Cardiac fibroblast (primary cell): ENCODE measurements around the gene KLHL17.
"Not testable (repeated sequence)": the region's sequence is repeated elsewhere in the genome, so short reads cannot be mapped to it uniquely, and the experiment has no call there.

Experiments used
- DNase-seq, 2 donors: peaks; one replicate each; pipeline versions ENCODE4 v3.0.0 to v3.0.0-alpha.2; 2010; ENCODE audit warnings: low read depth in 2 of 2
- H3K4me3 ChIP-seq, 2 donors: replicated peaks in 1 of 2; 1 replicate in 1 of 2; 2 replicates in 1 of 2; pipeline ENCODE4 v1.5.1; 2011; ENCODE audit warnings: low read depth in 2 of 2, low read length in 2 of 2, mild to moderate bottlenecking in 2 of 2, moderate library complexity in 1 of 2
- TF ChIP-seq, protein P1 (sequence below): IDR thresholded peaks from one replicate; pipeline ENCODE4 v1.5.1; 2011; ENCODE audit warnings: low read depth, mild to moderate bottlenecking, low read length, inconsistent platforms

Gene KLHL17

GRCh38 chr1:945688-946556, 14.5 kb upstream of the KLHL17 start:
- TF ChIP-seq, protein P1, sequence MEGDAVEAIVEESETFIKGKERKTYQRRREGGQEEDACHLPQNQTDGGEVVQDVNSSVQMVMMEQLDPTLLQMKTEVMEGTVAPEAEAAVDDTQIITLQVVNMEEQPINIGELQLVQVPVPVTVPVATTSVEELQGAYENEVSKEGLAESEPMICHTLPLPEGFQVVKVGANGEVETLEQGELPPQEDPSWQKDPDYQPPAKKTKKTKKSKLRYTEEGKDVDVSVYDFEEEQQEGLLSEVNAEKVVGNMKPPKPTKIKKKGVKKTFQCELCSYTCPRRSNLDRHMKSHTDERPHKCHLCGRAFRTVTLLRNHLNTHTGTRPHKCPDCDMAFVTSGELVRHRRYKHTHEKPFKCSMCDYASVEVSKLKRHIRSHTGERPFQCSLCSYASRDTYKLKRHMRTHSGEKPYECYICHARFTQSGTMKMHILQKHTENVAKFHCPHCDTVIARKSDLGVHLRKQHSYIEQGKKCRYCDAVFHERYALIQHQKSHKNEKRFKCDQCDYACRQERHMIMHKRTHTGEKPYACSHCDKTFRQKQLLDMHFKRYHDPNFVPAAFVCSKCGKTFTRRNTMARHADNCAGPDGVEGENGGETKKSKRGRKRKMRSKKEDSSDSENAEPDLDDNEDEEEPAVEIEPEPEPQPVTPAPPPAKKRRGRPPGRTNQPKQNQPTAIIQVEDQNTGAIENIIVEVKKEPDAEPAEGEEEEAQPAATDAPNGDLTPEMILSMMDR: no peak
- DNase-seq: no peak
- H3K4me3 ChIP-seq: no peak overlapping the region

DNA sequence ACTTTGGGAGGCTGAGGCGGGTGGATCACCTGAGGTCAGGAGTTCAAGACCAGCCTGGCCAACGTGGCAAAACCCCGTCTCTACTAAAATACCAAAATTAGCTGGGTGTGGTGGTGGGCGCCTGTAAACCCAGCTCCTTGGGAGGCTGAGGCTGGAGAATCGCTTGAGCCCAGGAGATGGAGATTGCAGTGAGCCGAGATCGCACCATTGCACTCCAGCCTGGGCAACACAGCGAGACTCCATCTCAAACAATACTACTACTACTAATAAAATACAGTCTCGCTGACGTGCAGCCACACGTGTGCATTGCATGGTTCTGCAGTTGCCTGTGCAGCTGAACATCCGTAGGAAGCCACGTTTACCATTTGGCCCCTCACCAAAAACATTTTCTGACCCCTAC, 13.6 kb upstream of the KLHL17 start:
- H3K4me3 ChIP-seq: not testable (repeated sequence)

DNA sequence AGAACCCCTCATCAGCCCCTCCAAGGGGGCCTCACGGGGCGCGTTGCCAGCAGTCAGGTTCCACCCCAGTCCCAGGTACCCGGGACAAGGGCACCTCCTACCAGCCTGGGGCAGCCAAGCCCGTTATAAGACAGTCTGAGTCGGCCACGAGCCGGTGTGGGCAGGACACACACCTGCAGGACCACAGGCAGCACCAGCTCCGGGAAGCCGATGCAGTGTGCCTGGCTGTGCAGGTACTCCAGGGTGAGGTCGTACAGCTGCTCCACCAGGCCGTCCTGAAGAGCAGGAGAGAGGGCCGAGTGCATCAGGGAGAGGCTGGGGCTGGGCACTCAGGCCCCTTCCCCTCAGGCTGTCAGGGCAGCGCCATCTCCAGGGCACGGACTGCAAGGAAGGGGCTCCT, 12.4 kb upstream of the KLHL17 start:
- no peak for DNase-seq
- H3K4me3 ChIP-seq: no peak overlapping the region
- TF ChIP-seq, protein P1: no peak

More for the DNA sequence above, 13.6 kb upstream of the KLHL17 start:
- not testable (repeated sequence) for DNase-seq

DNA sequence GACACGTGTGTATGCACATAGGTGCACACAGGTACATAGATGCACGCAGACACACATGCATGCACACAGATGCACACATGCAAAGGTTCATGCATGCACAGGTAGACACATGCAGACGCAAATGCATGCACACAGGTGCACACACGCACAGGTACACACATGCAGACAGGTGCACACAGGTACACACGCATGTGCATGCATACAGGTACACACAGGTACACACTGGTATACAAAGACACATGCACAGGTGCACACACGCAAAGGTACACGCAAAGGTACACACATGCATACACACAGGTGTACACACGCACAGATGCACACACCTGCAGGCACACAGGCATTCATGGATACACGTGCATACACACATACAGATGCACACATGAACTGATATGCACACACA, 10.1 kb upstream of the KLHL17 start:
- TF ChIP-seq, protein P1: no peak
- no peak overlapping the region for H3K4me3 ChIP-seq
- DNase-seq: no peak

DNA sequence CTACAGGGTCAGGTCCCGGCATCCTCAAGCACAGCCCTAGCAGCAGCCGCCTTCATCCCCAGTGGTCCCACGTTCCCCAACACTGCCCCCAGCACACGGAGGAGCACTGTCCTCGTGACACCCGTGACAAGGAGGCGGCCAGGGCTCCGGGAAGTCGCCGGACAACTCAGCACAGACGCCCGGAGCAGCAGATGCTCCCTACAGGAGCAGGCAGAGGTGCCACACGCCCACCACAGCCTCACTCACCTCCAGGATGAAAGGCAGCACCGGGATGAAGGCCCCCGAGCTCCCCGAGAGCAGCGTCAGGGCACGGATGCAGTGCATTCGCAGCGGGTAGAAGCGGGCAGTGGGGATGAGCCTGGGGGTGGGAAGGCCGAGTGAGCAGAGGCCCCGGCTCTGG, 9.5 kb upstream of the KLHL17 start:
- no peak overlapping the region for H3K4me3 ChIP-seq
- DNase-seq: no peak
- TF ChIP-seq, protein P1: no peak

GRCh38 chr1:951364-951763, 9.0 kb upstream of the KLHL17 start:
- TF ChIP-seq, protein P1: peak; percentile 36
- DNase-seq: peak in 1 of 2 donors; percentile 39
- H3K4me3 ChIP-seq: no peak overlapping the region

GRCh38 chr1:952201-952600, 8.2 kb upstream of the KLHL17 start:
- no peak for DNase-seq
- H3K4me3 ChIP-seq: no peak overlapping the region
- TF ChIP-seq, protein P1: no peak
